HG02571 (cell line): Measurements from ENCODE around the gene PGC.

Experiments
- ATAC-seq: cut with Tn5 transposase; IDR thresholded peaks from one replicate; pipeline ENCODE4 v1.9.1; 2021; ENCODE audit warnings: mild to moderate bottlenecking, moderate library complexity; ENCODE audit not compliant: unreplicated experiment

PGC gene

GRCh38 chr6:41747256-41748101 is at the start of gene PGC:
Gene PGC (minus strand): TSS chr6:41747397. CDS start chr6:41747334, 63 bp downstream.
- no peak for ATAC-seq

- ATAC-seq: no peak
These were observed 49.3 kb upstream of the PGC start for GRCh38 chr6:41796474-41796873.

- ATAC-seq: no peak
These were observed 44.8 kb upstream of the PGC start for GRCh38 chr6:41791984-41792383.

GRCh38 chr6:41791305-41791704 is 44.1 kb upstream of the PGC start:
- ATAC-seq: no peak

GRCh38 chr6:41790045-41790444 is 42.8 kb upstream of the PGC start:
- no peak for ATAC-seq

- ATAC-seq: no peak
These were observed 42.2 kb upstream of the PGC start for GRCh38 chr6:41789390-41789724.

- ATAC-seq: peak; percentile 76
These were observed 40.2 kb upstream of the PGC start, which contains the start of gene TOMM6 for GRCh38 chr6:41787219-41787917. Gene TOMM6 (plus strand): TSS chr6:41787694. CDS start chr6:41787698, 4 bp downstream.

- peak; percentile 52 for ATAC-seq
These were observed 39.4 kb upstream of the PGC start for GRCh38 chr6:41786451-41787218.

GRCh38 chr6:41785689-41786450 is 38.7 kb upstream of the PGC start:
- peak; percentile 1 for ATAC-seq

- no peak for ATAC-seq
These were observed 38.1 kb upstream of the PGC start for GRCh38 chr6:41785254-41785653.

- ATAC-seq: no peak
These were observed 37.5 kb upstream of the PGC start for GRCh38 chr6:41784581-41785171.

GRCh38 chr6:41783106-41783780 is 36.0 kb upstream of the PGC start:
- no peak for ATAC-seq

- no peak for ATAC-seq
These were observed 34.2 kb upstream of the PGC start for GRCh38 chr6:41781366-41781730.

- no peak for ATAC-seq
These were observed 33.6 kb upstream of the PGC start, which contains the start of gene PRICKLE4 for GRCh38 chr6:41780551-41781365. Gene PRICKLE4 (plus strand): TSS chr6:41780782. CDS start chr6:41783474, 2,692 bp downstream.

GRCh38 chr6:41779788-41780550 is 32.8 kb upstream of the PGC start, which contains the start of gene FRS3:
Gene FRS3 (minus strand): TSS chr6:41779900. CDS start chr6:41776987, 2,913 bp downstream.
- peak; percentile 90 for ATAC-seq

GRCh38 chr6:41779336-41779735 is 32.1 kb upstream of the PGC start:
- peak; percentile 7 for ATAC-seq

GRCh38 chr6:41778895-41779294 is 31.7 kb upstream of the PGC start:
- no peak for ATAC-seq
